ENCODE results near the gene RGS3.

Gene RGS3

GRCh38 chr9:113456235-113456634 lies 7.3 kb upstream of the RGS3 start:
- Histone ChIP-seq H3K4me1 (ENCODE audit: control insufficient read depth, insufficient read depth, low read depth, low read length) (peaks cover 3% of the 10 kb centered on the region), H3K79me1 (replicated peaks; ENCODE audit: low read length, poor library complexity, severe bottlenecking) (no peaks in the 10 kb centered on the region), H3K23ac (ENCODE audit: low read length in 2 of 2) (no peak overlapping the region), H3K36me3 (ENCODE audit: control insufficient read depth in 1 of 2, insufficient read depth in 2 of 2, low read depth in 1 of 2, low read length in 2 of 2) (no peaks in the 10 kb centered on the region), H3K27me3 (ENCODE audit: control insufficient read depth in 1 of 2, insufficient read depth in 1 of 2, low read length in 2 of 2) (no peaks in the 10 kb centered on the region), H3K4me2 (ENCODE audit: low read length, poor library complexity, severe bottlenecking) (no peak overlapping the region), H4K91ac (ENCODE audit: low read length) (no peak overlapping the region), H2AK5ac (ENCODE audit: low read length, severe bottlenecking) (peak overlapping the region; percentile 69), H2AFZ (ENCODE audit: low read depth, low read length) (no peak overlapping the region), H2BK5ac (ENCODE audit: low read depth, low read length, poor library complexity, severe bottlenecking) (no peak overlapping the region), H3K9me3 (ENCODE audit: control insufficient read depth, low read length) (no peaks in the 10 kb centered on the region), H3K4me3 (ENCODE audit: insufficient read depth in 1 of 2, low read depth in 1 of 2, low read length in 2 of 2) (no peak overlapping the region), H3K14ac (ENCODE audit: low read length in 2 of 2) (no peak overlapping the region), H3K4ac (ENCODE audit: low read depth in 1 of 2, low read length in 2 of 2) (peak overlapping the region in 1 of 2 experiments; percentile 51), H4K8ac (ENCODE audit: low read length) (no peak overlapping the region), H3K18ac (ENCODE audit: low read depth in 1 of 2, low read length in 2 of 2) (peak overlapping the region in 1 of 2 experiments; percentile 30), H2BK15ac (ENCODE audit: low read depth, poor library complexity, severe bottlenecking) (no peak overlapping the region), H3K9ac (ENCODE audit: low read length) (peak overlapping the region; percentile 72), H2BK120ac (ENCODE audit: low read depth, low read length) (no peak overlapping the region), H3K27ac (ENCODE audit: low read length, poor library complexity, severe bottlenecking) (peak overlapping the region; percentile 73), H2BK12ac (ENCODE audit: low read length in 2 of 2) (no peak overlapping the region)
- peak; percentile 43 for DNase-seq
- WGBS = 82% methylated on average over 1 of the region's 2 CpGs

- 90% methylated on average over 3 of the region's 3 CpGs for WGBS
- no peak overlapping the region for H2AK5ac ChIP-seq (ENCODE audit: low read length, severe bottlenecking)
Observed at GRCh38 chr9:113461285-113461684, 2.2 kb upstream of the RGS3 start.

GRCh38 chr9:113461943-113462342 lies 1.6 kb upstream of the RGS3 start:
- H2BK5ac ChIP-seq (ENCODE audit: low read depth, low read length, poor library complexity, severe bottlenecking) = no peak overlapping the region
- no peak overlapping the region for H3K18ac ChIP-seq (ENCODE audit: low read depth in 1 of 2, low read length in 2 of 2)
- H3K79me1 ChIP-seq (replicated peaks; ENCODE audit: low read length, poor library complexity, severe bottlenecking) = peaks cover 3% of the 10 kb centered on the region
- no peak overlapping the region for H2BK12ac ChIP-seq (ENCODE audit: low read length in 2 of 2)
- no peak overlapping the region for H3K9ac ChIP-seq (ENCODE audit: low read length)
- H3K23ac ChIP-seq (ENCODE audit: low read length in 2 of 2) = no peak overlapping the region
- no peak overlapping the region for H4K8ac ChIP-seq (ENCODE audit: low read length)
- H4K91ac ChIP-seq (ENCODE audit: low read length) = no peak overlapping the region
- H3K36me3 ChIP-seq (ENCODE audit: control insufficient read depth in 1 of 2, insufficient read depth in 2 of 2, low read depth in 1 of 2, low read length in 2 of 2) = no peaks in the 10 kb centered on the region
- no peaks in the 10 kb centered on the region for H3K9me3 ChIP-seq (ENCODE audit: control insufficient read depth, low read length)
- peaks cover 26% of the 10 kb centered on the region for H3K4me1 ChIP-seq (ENCODE audit: control insufficient read depth, insufficient read depth, low read depth, low read length)
- H3K14ac ChIP-seq (ENCODE audit: low read length in 2 of 2) = no peak overlapping the region
- H3K27ac ChIP-seq (ENCODE audit: low read length, poor library complexity, severe bottlenecking) = no peak overlapping the region
- no peak overlapping the region for H2BK15ac ChIP-seq (ENCODE audit: low read depth, poor library complexity, severe bottlenecking)
- peaks cover 5 to 37% of the 10 kb centered on the region in 2 experiments for H3K27me3 ChIP-seq (ENCODE audit: control insufficient read depth in 1 of 2, insufficient read depth in 1 of 2, low read length in 2 of 2)
- 97% methylated on average over 4 of the region's 4 CpGs for WGBS
- H3K4ac ChIP-seq (ENCODE audit: low read depth in 1 of 2, low read length in 2 of 2) = no peak overlapping the region
- H2AFZ ChIP-seq (ENCODE audit: low read depth, low read length) = no peak overlapping the region
- DNase-seq = no peak
- no peak overlapping the region for H2BK120ac ChIP-seq (ENCODE audit: low read depth, low read length)
- no peak overlapping the region for H3K4me2 ChIP-seq (ENCODE audit: low read length, poor library complexity, severe bottlenecking)
- no peak overlapping the region for H3K4me3 ChIP-seq (ENCODE audit: insufficient read depth in 1 of 2, low read depth in 1 of 2, low read length in 2 of 2)
- no peak overlapping the region for H2AK5ac ChIP-seq (ENCODE audit: low read length, severe bottlenecking)

More at GRCh38 chr9:113461285-113461684, 2.2 kb upstream of the RGS3 start:
- peaks cover 5 to 37% of the 10 kb centered on the region in 2 experiments for H3K27me3 ChIP-seq (ENCODE audit: control insufficient read depth in 1 of 2, insufficient read depth in 1 of 2, low read length in 2 of 2)
- no peak overlapping the region for H2BK12ac ChIP-seq (ENCODE audit: low read length in 2 of 2)
- peaks cover 3% of the 10 kb centered on the region for H3K79me1 ChIP-seq (replicated peaks; ENCODE audit: low read length, poor library complexity, severe bottlenecking)
- H2BK120ac ChIP-seq (ENCODE audit: low read depth, low read length) = no peak overlapping the region
- no peak overlapping the region for H2BK15ac ChIP-seq (ENCODE audit: low read depth, poor library complexity, severe bottlenecking)
- no peak overlapping the region for H3K14ac ChIP-seq (ENCODE audit: low read length in 2 of 2)
- H3K23ac ChIP-seq (ENCODE audit: low read length in 2 of 2) = no peak overlapping the region
- no peak overlapping the region for H2AFZ ChIP-seq (ENCODE audit: low read depth, low read length)
- H3K4ac ChIP-seq (ENCODE audit: low read depth in 1 of 2, low read length in 2 of 2) = no peak overlapping the region
- H2BK5ac ChIP-seq (ENCODE audit: low read depth, low read length, poor library complexity, severe bottlenecking) = no peak overlapping the region
- H3K4me3 ChIP-seq (ENCODE audit: insufficient read depth in 1 of 2, low read depth in 1 of 2, low read length in 2 of 2) = no peak overlapping the region
- no peak overlapping the region for H4K91ac ChIP-seq (ENCODE audit: low read length)
- H3K9me3 ChIP-seq (ENCODE audit: control insufficient read depth, low read length) = no peaks in the 10 kb centered on the region
- H4K8ac ChIP-seq (ENCODE audit: low read length) = no peak overlapping the region
- no peak overlapping the region for H3K9ac ChIP-seq (ENCODE audit: low read length)
- DNase-seq = no peak
- H3K36me3 ChIP-seq (ENCODE audit: control insufficient read depth in 1 of 2, insufficient read depth in 2 of 2, low read depth in 1 of 2, low read length in 2 of 2) = no peaks in the 10 kb centered on the region
- no peak overlapping the region for H3K18ac ChIP-seq (ENCODE audit: low read depth in 1 of 2, low read length in 2 of 2)
- peaks cover 26% of the 10 kb centered on the region for H3K4me1 ChIP-seq (ENCODE audit: control insufficient read depth, insufficient read depth, low read depth, low read length)
- no peak overlapping the region for H3K4me2 ChIP-seq (ENCODE audit: low read length, poor library complexity, severe bottlenecking)
- H3K27ac ChIP-seq (ENCODE audit: low read length, poor library complexity, severe bottlenecking) = no peak overlapping the region

GRCh38 chr9:113462781-113463286 lies 693 bp upstream of the RGS3 start:
- Histone ChIP-seq H3K23ac (ENCODE audit: low read length in 2 of 2) (no peak overlapping the region), H3K4me1 (ENCODE audit: control insufficient read depth, insufficient read depth, low read depth, low read length) (peaks cover 26% of the 10 kb centered on the region), H2BK5ac (ENCODE audit: low read depth, low read length, poor library complexity, severe bottlenecking) (no peak overlapping the region), H3K79me1 (replicated peaks; ENCODE audit: low read length, poor library complexity, severe bottlenecking) (peaks cover 4% of the 10 kb centered on the region), H3K4ac (ENCODE audit: low read depth in 1 of 2, low read length in 2 of 2) (no peak overlapping the region), H4K8ac (ENCODE audit: low read length) (peak overlapping the region; percentile 29), H2BK12ac (ENCODE audit: low read length in 2 of 2) (no peak overlapping the region), H2BK120ac (ENCODE audit: low read depth, low read length) (no peak overlapping the region), H2AFZ (ENCODE audit: low read depth, low read length) (no peak overlapping the region), H4K91ac (ENCODE audit: low read length) (no peak overlapping the region), H3K27me3 (ENCODE audit: control insufficient read depth in 1 of 2, insufficient read depth in 1 of 2, low read length in 2 of 2) (peaks cover 5 to 37% of the 10 kb centered on the region in 2 experiments), H3K4me2 (ENCODE audit: low read length, poor library complexity, severe bottlenecking) (no peak overlapping the region), H3K27ac (ENCODE audit: low read length, poor library complexity, severe bottlenecking) (no peak overlapping the region), H2BK15ac (ENCODE audit: low read depth, poor library complexity, severe bottlenecking) (no peak overlapping the region), H3K9ac (ENCODE audit: low read length) (no peak overlapping the region), H3K9me3 (ENCODE audit: control insufficient read depth, low read length) (no peaks in the 10 kb centered on the region), H3K4me3 (ENCODE audit: insufficient read depth in 1 of 2, low read depth in 1 of 2, low read length in 2 of 2) (no peak overlapping the region), H3K14ac (ENCODE audit: low read length in 2 of 2) (no peak overlapping the region), H3K36me3 (ENCODE audit: control insufficient read depth in 1 of 2, insufficient read depth in 2 of 2, low read depth in 1 of 2, low read length in 2 of 2) (no peaks in the 10 kb centered on the region), H2AK5ac (ENCODE audit: low read length, severe bottlenecking) (no peak overlapping the region), H3K18ac (ENCODE audit: low read depth in 1 of 2, low read length in 2 of 2) (no peak overlapping the region)
- WGBS = 76% methylated on average over 11 of the region's 11 CpGs
- DNase-seq = no peak

Data from mesenchymal stem cell (in vitro differentiated cells and primary cell).